ENCODE measurements around the gene CREBBP.

CREBBP gene

DNA sequence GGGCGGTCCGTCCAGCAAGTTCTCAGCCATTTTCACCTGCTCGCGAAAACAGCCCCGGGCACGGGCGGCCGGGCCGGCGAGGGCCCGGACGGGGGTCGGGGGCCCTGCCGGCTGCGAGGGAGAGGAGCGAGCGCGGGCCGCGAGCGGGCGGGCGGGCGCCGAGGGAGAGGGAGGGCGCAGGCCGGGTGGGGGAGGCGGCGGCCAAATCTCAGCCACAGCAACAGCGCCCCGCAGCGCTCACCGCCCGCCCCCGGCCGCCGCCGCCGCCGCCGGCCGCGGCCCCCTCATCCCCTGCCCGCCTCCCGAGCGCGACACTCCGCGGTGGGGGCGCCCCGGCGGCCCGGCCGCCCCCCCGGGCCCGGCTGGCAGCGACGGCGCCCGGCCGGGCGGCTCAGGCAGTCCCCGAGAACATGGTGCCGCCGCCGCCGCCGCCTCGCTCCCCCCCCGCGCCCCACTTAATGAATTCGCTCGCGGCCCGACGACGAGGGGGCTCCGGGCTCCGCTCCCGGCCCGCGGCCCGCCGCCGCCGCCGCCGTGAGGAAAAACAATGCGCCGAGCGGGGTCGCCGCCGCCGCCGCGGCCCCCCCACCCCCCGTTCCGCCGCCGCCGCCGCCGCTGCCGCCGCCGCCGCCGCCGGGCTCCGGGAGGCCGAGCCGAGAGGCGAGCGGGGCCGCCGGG, 487 bp downstream of the CREBBP start:
- DNase-seq (ENCODE audit: low spot score): peak; percentile 62

DNA sequence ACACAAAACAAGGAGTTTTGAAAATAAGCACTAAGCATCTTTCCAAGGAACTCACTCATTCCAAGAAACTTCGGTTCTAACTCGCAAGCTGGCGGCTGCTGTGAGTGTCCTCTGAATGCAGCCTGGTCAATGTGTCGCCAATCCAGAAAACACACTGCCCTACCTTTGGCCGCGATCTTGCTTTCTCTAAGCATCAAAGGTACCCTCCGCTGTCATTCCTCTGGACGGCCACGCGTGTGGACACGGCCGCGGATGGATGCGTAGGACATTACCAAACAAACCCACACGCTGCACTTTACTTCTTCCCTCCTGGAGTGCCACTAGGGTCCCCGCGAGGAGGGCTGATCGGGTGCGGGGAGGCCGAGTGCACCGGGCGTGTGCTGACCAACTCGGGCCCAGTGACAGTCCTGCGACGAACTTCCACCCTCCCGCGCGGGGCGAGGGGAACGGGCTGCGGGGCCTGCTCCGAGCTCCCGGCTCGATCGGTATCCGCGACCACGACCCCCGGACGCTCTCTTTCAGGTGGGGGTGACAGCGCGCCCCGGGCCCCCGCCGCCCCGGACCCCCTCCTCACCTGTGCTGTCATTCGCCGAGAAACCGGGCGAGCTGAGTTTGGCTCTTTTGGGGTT, 1.1 kb downstream of the CREBBP start:
- peak; percentile 44 for DNase-seq (ENCODE audit: low spot score)

DNA sequence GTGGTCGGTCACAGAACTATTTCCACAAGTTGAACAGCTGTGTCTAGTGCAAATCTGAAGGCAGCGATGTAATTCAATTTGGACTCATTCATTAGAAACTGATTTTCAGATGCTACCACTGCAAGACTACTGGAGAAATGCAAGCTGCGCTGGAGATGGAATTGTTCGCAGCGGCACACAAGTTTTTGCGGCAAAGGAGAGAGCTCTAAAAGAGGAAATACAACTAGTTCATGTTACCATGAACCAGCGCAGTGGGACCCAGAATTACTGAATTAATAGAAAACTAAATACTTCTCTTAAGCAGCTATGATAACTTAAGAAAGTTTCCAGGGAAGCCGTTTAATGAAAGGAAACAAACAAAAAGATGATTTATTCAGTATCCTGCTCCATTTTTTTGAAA, 1.9 kb downstream of the CREBBP start:
- peak; percentile 65 for DNase-seq (ENCODE audit: low spot score)

DNA sequence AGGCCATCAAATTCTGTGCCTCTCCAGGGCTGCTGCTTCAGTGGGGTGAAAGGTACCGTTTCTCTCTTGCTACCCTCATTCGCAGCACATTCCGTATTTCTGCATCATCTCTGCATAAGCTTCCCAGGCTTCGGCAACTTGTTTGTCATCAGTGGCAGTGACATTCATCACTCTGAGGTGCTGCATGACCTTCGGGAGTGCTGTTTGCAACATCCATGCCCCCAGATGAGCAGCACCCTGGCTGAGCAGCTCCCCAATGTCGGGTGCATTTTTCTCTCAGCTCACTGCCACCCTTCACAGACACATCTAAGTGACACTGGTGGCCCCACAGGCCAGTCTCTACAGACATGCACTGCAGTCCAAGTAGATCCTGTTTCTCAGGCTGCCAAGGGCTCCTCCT, 3.8 kb downstream of the CREBBP start:
- no peak for DNase-seq (ENCODE audit: low spot score)

DNA sequence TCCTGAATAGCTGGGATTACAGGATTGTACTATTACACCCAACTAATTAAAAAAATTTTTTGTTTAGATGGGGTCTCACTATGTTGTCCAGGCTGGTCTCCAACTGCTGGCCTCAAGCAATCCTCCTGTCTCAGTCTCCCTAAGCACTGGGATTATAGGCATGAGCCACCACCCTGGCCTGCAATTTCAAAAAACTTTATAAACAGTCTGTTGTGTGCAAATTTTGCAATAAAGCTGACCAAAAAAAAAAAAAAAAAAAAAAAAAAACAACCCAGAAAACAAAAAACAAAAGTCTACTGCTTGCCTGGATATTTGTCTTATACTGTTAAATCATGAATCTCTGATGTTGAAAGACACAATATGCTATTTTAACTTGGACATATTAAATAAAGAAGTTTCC, 4.4 kb downstream of the CREBBP start:
- DNase-seq (ENCODE audit: low spot score): no peak

DNA sequence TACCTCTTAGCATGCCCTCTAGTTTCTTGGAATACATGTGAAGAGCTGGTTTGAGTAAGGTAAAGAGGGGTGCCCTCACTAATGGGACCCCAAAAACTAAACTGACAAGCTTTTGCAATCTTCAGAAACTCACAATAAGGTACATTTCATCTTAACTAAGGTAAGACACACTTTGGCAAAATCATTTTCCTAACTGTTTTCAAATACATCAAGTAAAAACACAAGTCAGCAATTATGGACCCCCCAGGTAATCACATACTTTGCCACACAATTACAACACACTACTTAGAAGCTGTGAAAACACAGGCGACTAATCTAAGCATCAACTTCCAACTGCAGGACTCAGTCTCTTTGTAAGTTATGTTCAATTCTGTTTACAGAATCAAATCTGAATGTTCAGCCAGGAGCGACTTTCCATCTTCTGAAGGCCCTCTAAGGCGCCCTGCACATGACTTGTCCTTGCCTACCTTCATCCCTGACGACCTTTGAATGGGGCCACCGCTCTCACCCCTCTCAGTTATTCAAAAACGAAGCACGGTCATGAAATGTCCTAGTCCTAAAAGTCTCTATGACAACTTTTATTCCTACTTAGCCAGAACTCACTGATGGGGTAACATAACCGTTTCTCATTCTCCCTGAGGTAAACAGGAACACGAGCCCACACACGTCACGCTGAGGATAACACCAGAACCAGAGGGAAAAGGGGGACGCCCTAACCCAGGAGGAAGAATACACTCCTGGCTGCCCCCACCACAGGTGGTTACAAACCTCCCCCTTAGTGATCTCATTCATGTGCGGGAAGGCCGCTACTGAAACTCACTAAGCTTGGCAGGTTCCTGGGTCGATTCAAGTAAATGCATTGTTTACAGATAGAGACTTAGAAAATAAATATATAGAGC, 5.5 kb downstream of the CREBBP start:
- no peak for DNase-seq (ENCODE audit: low spot score)

DNA sequence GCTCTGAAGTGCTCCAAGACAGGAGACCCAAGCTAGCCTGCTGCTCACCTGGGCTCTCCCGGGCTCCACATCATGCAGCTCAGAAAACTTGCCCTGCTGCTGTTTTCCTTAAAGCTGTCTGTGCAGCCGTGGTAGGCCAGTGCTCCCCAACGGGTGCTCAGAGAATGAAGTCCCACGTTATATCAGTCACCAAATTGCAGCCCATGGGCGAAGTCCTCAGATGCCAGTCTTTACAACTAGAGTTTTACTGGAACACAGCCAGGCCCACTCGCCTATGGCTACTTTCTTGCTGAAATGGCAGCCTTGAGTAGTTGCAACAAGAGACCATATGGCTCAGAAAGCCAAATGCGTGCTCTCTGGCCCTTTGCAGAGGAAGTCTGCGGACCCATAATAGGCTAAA, 6.3 kb downstream of the CREBBP start:
- no peak for DNase-seq (ENCODE audit: low spot score)

DNA sequence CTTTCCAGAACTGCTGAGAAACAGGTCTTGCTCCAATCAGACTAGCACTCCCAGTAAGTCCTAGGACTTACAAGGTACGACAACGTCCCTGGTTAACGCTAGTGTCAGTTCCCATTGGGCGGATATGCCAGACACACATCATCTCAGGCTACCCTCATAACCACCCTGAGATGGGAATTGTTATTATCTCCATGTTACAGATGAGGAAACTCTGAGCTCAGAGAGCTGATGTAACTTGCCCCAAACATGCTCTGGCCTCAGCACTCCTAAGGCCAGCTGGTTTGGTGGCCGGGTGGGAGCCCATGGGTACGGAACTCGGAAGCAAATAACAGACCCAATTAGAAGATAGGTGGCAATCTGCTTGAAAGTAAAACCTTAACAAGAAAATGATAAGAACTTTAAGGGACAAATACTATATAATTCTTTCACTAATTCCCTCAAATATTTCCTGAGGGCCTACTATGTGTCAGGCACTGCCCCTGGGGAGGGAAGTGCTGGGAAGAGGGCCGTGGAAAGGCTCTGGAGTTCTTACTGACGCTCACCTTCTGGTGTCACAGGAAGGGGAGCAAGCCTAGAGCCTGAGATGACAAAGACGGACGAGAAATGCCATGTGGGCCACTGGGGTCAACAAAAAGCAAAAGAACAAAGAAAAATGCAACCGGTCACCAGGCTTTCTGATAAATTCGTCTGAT, 6.9 kb downstream of the CREBBP start:
- DNase-seq (ENCODE audit: low spot score): no peak

DNA sequence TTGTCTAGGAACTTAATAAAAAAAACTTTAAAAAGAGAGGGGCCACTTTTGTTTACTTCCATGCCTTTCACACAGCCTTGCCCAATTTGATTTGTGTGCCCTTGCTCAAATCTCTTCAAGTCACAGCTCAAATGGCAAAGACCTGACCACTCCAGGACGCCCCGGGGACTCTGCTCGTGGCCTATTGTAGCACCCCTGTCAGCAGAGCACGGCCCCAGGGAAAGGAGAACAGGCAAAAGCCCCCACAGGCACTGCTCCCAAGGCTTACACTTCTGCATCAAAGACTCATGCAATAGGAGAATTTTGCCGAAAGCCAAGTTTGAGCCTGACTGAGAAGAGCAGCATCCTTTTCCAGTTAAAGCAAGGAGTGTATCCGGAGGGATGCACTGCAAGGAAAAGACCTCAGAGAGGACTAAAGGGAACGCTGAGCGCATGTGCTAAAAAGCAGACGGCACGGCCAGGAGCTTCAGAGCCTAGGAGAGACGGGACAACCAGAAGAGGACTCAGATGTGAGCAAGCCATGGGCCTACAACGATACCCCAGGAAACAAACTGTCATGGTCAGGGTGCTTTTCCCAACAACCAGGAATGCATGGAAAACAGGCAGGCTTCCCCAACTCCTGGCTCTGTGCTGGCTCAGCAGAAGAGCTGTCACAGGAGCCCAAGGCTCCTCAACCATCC, 8.2 kb downstream of the CREBBP start:
- DNase-seq (ENCODE audit: low spot score): no peak

DNA sequence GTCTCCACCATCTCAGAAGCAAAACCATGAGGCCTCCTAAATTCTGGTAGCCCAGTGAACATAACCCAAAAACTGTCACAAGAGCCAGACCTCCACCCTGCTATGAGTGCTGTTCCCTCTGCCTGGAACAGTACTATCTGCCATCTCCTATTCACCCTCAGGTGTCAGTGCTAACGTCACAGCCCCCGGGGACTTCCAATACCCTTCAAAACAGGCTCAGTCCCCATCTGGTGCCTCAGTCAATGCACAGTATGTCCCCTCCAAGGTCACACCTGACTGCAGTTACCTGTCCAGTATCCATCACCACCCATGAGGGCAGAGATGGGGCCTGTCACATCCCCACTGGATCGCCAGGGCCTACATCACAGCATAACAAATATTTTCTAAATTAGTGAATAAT, 11.5 kb downstream of the CREBBP start:
- DNase-seq (ENCODE audit: low spot score): no peak

DNA sequence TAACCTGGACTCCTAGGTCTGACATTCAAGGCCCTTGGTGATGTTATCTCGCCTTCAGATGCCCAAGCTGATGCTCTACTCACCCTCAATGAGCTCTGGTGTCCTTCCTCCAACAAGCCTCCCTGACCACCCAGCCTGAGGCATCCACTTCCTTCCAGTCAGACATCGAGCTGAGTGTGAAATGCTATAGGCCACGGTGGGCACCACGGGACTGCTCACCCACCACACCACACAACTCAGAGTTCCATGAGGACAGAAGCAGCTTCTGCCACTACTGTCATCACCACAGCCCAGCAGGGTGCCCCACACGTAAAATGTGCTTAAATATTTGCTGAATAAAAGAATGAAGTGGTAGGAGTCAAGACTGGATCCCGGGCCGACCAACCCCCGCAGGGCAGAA, 12.0 kb downstream of the CREBBP start:
- no peak for DNase-seq (ENCODE audit: low spot score)

DNA sequence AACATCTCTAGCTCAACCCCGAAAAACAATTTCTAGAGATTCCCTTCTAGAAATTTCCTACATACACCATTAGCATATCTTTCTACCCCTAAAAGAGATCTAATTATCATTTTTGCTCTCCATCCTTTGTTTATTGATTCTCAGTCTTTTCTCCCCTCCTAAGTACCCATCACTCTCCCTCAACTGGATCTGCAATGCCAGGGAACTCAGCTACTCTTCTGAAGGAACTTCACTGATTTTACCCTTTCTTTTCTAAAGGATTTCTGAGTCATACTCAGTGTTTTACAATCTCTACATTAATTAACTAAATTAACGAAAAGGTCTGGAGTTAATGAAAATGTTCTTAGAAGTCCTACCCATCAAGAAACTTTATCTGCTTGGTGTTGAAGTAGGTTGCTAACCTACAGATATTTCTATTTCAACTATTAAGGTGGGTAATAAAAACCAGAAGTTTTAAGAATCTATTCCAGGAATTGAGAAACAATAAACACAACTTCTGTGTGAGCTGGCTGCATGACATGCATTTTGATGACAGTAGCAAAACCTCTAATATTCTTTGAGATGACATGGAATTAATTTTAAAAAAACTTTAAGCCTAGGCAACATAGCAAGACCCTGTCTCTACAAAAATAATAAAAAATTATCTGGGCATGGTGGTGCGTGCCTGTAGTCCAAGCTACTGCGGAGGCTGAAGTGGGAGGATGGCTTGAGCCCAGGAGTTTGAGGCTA, 13.6 kb downstream of the CREBBP start:
- no peak for DNase-seq (ENCODE audit: low spot score)

DNA sequence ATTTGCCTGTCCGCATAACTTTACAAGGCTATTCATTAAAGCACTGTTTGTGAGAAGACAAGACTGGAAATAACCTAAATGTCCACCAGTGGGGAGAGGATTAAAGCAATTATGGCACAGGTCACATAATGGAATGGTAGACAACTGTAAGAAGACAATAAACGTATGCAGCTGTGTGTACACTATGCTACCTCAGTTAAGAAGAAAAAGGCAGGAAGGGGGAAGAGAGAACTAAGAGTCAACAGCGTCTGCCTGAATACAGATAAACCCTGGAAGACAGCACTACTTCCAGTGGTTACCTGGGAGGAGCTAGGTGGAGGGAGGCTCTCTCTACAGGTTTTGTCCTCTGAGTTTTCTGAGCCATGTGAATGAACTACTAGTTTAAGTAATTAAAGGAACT, 15.3 kb downstream of the CREBBP start:
- no peak for DNase-seq (ENCODE audit: low spot score)

DNA sequence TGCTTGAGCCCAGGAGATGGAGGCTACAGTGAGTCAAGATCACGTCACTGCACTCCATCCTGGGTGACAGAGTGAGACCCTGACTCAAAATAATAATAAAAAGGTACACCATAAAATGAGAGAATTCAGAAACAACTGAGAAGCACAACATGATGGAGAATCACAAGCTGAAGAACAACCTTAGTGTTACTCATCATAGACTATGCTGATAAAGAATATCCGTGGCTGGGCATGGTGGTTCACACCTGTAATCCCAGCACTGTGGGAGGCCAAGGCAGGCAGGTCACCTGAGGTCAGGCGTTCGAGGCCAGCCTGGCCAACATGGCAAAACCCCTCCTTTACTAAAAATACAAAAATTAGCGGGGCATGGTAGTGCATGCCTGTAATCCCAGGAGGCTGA, 16.0 kb downstream of the CREBBP start:
- DNase-seq (ENCODE audit: low spot score): no peak

DNA sequence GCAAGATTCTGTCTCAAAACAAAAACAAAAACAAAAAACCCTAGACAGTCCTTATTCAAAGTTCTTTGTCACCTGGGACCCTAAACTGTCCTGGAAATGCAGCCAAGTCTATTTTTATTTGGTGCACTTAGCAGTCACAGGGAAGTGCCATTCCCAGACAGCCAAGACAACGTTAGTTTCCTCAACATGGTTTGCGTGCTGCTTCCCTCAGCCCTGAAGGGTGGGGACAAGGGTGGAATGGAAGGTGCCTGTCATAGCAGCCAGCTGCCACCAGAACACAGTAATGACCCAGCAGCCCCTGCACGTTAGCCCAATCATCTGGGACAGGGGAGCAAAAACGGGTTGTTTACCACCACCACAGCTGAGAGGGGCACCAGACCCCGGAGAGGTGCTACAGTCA, 16.9 kb downstream of the CREBBP start:
- DNase-seq (ENCODE audit: low spot score): peak; percentile 62

DNA sequence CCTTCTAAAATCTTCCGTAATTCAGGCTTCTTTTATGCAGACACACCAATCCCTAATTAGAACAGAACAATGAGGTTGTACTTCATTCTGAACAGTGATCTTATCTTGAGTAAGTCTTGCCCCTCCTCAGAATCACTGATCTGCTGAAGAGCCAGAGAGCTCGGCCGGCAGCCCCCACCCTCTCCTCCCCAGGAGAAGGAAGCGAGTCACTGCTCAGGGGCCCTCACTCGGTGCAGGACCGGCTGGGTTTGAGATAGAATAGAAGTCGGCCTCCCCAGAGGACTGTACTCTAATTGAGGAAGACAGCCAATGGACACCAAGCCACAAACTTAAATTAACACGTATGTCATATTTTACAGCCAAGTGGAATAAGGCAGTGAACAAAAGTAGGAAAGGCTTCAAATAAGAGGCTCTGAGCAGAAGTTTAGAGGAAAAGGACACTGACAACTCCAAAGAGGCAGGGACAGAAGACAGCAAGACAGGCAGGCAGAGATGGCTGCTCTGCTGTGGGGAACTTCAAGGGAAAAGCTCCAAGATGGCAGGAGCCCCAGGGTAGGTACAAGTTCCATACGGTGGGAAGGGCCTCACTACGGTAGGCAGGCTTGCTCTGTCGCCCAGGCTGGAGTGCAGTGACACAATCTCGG, 18.6 kb downstream of the CREBBP start:
- DNase-seq (ENCODE audit: low spot score): peak; percentile 59

DNA sequence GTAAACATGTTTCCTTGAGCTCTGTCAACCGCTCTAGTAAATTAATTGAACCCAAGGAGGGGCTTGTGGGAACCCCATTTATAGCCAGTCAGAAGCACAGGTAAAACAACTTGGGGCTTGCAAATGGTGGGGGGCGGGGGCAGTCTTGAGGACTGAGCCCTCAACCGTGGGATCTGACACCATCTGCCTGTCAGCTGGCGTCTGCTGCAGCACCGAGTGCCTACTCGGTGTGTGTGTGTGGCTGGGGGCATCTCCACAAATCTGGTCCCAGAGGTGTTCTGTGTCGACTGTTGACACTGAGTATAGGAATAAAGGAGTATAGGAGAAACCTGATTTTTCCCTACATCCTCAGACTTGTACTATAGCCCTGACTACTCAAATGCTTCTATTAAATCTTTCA, 20.6 kb downstream of the CREBBP start:
- DNase-seq (ENCODE audit: low spot score): peak; percentile 44

DNA sequence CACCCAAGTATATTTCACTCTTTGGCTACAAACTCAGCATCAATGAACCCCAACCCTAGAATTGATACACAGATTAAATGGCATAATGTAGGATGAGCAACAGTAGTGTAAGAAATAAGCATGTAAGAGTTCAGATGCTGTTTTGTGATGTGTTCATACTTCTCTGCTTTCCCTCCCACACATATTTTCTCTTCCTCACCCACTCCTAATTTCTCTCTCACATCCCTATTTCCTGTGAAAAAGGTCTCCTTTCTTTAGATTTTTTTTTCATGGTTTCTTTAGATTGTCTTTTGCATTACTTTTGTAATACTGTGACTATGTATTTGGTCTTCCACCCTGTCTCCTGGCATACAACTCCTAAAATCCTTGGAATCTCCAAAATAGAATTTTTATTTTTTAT, 21.7 kb downstream of the CREBBP start:
- no peak for DNase-seq (ENCODE audit: low spot score)

DNA sequence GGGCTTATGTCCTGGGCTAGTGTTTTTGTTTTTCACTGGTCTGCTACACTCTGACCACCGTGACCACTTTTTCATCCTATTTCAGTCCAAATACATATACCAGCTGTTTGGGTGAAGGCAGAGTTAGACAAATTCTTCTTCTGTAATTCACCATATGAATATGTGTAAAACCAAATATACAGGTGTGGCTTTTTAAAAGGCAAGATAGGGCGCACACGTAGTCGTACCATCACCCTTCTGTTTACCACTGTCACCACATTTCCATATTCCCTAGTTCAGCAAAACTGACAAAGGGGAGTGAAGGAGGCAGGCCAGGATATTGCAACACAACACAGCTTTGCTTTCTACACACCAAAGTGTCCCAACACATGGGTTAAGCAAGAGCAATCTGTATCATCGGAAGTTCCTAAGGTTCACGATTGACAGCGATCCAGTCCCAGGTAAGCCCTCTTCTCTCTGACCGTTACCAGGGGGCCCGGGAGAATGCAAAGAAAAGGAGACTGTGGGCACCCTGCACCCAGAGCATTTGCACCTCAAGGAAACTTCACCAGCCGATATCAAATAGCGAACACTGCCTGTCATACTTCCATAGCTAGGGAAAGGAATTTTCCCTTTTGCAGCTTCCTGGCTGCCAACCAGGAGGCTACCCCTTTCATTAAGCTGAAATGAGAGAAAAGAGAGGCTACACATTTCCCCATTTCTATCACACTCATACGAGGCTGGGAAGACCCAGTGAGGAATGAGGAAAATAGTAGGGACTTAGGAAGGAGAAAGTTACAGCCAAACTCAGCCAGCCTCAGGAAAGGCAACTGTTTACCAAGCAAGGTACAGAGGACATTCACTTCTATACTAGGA, 23.1 kb downstream of the CREBBP start:
- DNase-seq (ENCODE audit: low spot score): no peak
